HCT116 (cell line): Measurements from ENCODE around the gene VWA7.

Source experiments
- CEBPB ChIP-seq: IDR thresholded peaks from 2 replicates; pipeline ENCODE4 v1.6.1; 2012; ENCODE audit warnings: low read depth
- CTCF ChIP-seq, 3 experiments: fragments of 200-600 bp in 1 of 3; sonication (generic) in 1 of 3; IDR thresholded peaks in 2 of 3; conservative IDR thresholded peaks in 1 of 3; 2 replicates each; pipeline ENCODE4 v1.5.1; 2012 to 2017; ENCODE audit warnings: low read depth in 2 of 3, low read length in 2 of 3, antibody characterized with exemption in 1 of 3, borderline replicate concordance in 1 of 3, control low read depth in 1 of 3, mild to moderate bottlenecking in 1 of 3, mixed read lengths in 1 of 3, mixed run types in 1 of 3, moderate library complexity in 1 of 3; ENCODE audit not compliant: insufficient read depth in 1 of 3
- EZH2 ChIP-seq: fragments of 200-600 bp; sonication (generic); IDR thresholded peaks from 2 replicates; pipeline ENCODE4 v1.6.1; 2017; ENCODE audit warnings: antibody characterized with exemption, mixed run types
- EZH2phosphoT487 ChIP-seq: fragments of 200-600 bp; IDR thresholded peaks from 2 replicates; pipeline ENCODE4 v1.6.1; 2018; ENCODE audit warnings: antibody characterized with exemption, borderline replicate concordance
- MAX ChIP-seq: IDR thresholded peaks from 2 replicates; pipeline ENCODE4 v1.6.1; 2012
- POLR2A ChIP-seq: IDR thresholded peaks from 2 replicates; pipeline ENCODE4 v1.7.0; 2011; ENCODE audit warnings: borderline replicate concordance; ENCODE audit not compliant: insufficient read depth, insufficient read length; ENCODE audit errors: extremely low read depth
- SP1 ChIP-seq: IDR thresholded peaks from 2 replicates; pipeline ENCODE4 v1.6.1; 2012; ENCODE audit warnings: low read depth
- ZNF274 ChIP-seq: fragments of 200-500 bp; sonication (Bioruptor generic); IDR thresholded peaks from 2 replicates; pipeline ENCODE4 v1.6.1; 2014; ENCODE audit warnings: mild to moderate bottlenecking, low read depth, low read length, inconsistent platforms
- TF ChIP-seq, protein P1 (sequence below): IDR thresholded peaks from 2 replicates; pipeline ENCODE4 v1.6.1; 2012; ENCODE audit warnings: low read depth

- TF ChIP-seq CTCF (IDR thresholded peaks at IDR 0.05 in 2 of 3, conservative IDR thresholded peaks at IDR 0.05 in 1 of 3; ENCODE audit: borderline replicate concordance in 1 of 3, insufficient read depth in 1 of 3, low read depth in 2 of 3, low read length in 2 of 3) (no peak), ZNF274 (no peak), EZH2phosphoT487 (no peak), CEBPB (no peak), EZH2 (no peak), SP1 (no peak), POLR2A (no peak), MAX (no peak)
- TF ChIP-seq, protein P1, sequence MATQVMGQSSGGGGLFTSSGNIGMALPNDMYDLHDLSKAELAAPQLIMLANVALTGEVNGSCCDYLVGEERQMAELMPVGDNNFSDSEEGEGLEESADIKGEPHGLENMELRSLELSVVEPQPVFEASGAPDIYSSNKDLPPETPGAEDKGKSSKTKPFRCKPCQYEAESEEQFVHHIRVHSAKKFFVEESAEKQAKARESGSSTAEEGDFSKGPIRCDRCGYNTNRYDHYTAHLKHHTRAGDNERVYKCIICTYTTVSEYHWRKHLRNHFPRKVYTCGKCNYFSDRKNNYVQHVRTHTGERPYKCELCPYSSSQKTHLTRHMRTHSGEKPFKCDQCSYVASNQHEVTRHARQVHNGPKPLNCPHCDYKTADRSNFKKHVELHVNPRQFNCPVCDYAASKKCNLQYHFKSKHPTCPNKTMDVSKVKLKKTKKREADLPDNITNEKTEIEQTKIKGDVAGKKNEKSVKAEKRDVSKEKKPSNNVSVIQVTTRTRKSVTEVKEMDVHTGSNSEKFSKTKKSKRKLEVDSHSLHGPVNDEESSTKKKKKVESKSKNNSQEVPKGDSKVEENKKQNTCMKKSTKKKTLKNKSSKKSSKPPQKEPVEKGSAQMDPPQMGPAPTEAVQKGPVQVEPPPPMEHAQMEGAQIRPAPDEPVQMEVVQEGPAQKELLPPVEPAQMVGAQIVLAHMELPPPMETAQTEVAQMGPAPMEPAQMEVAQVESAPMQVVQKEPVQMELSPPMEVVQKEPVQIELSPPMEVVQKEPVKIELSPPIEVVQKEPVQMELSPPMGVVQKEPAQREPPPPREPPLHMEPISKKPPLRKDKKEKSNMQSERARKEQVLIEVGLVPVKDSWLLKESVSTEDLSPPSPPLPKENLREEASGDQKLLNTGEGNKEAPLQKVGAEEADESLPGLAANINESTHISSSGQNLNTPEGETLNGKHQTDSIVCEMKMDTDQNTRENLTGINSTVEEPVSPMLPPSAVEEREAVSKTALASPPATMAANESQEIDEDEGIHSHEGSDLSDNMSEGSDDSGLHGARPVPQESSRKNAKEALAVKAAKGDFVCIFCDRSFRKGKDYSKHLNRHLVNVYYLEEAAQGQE = no peak
These were observed 12.9 kb downstream of the VWA7 start for GRCh38 chr6:31764198-31764597.
